Skeletal muscle tissue (tissue), 4 donors: ENCODE results near the gene RUNDC3A. TPM values are rescaled to one million over a fixed set of nuclear protein-coding genes. Genes with fewer than 3 reads are reported as not detected.

ENCODE experiments used
- H3K27ac ChIP-seq: one replicate; pipeline ENCODE4 v1.7.0; 2013; ENCODE audit warnings: mild to moderate bottlenecking, low read depth, low read length, inconsistent platforms
- H3K27me3 ChIP-seq, 3 donors: one replicate each; pipeline ENCODE4 v1.7.0; 2013; ENCODE audit warnings: low read length in 3 of 3; ENCODE audit not compliant: control insufficient read depth in 3 of 3, insufficient read depth in 3 of 3
- H3K36me3 ChIP-seq, 3 donors: one replicate each; pipeline ENCODE4 v1.7.0; 2013; ENCODE audit warnings: low read length in 3 of 3; ENCODE audit not compliant: control insufficient read depth in 3 of 3, insufficient read depth in 3 of 3
- H3K4me1 ChIP-seq, 3 donors: one replicate each; pipeline ENCODE4 v1.7.0; 2013; ENCODE audit warnings: low read length in 3 of 3, mild to moderate bottlenecking in 3 of 3; ENCODE audit not compliant: control insufficient read depth in 3 of 3, insufficient read depth in 3 of 3
- H3K4me3 ChIP-seq, 3 donors: one replicate each; pipeline ENCODE4 v1.7.0; 2013; ENCODE audit warnings: low read length in 3 of 3
- H3K9ac ChIP-seq, 3 donors: one replicate each; pipeline ENCODE4 v1.7.0; 2013; ENCODE audit warnings: low read length in 3 of 3, mild to moderate bottlenecking in 3 of 3, moderate library complexity in 2 of 3, low read depth in 1 of 3
- H3K9me3 ChIP-seq, 3 donors: one replicate each; pipeline ENCODE4 v1.7.0; 2013; ENCODE audit warnings: low read length in 3 of 3; ENCODE audit not compliant: control insufficient read depth in 3 of 3
- total RNA-seq: library from RNA; depleted of rRNA; stranded (reverse); fragments of >200 nt; gene quantifications from one replicate; pipeline ENCODE4 v1.2.3, GENCODE V29; 2014
- donor health status: Osteomylitis.

The RUNDC3A gene
- total RNA-seq, 1 donor from 2014 or later = 6.8 TPM

DNA sequence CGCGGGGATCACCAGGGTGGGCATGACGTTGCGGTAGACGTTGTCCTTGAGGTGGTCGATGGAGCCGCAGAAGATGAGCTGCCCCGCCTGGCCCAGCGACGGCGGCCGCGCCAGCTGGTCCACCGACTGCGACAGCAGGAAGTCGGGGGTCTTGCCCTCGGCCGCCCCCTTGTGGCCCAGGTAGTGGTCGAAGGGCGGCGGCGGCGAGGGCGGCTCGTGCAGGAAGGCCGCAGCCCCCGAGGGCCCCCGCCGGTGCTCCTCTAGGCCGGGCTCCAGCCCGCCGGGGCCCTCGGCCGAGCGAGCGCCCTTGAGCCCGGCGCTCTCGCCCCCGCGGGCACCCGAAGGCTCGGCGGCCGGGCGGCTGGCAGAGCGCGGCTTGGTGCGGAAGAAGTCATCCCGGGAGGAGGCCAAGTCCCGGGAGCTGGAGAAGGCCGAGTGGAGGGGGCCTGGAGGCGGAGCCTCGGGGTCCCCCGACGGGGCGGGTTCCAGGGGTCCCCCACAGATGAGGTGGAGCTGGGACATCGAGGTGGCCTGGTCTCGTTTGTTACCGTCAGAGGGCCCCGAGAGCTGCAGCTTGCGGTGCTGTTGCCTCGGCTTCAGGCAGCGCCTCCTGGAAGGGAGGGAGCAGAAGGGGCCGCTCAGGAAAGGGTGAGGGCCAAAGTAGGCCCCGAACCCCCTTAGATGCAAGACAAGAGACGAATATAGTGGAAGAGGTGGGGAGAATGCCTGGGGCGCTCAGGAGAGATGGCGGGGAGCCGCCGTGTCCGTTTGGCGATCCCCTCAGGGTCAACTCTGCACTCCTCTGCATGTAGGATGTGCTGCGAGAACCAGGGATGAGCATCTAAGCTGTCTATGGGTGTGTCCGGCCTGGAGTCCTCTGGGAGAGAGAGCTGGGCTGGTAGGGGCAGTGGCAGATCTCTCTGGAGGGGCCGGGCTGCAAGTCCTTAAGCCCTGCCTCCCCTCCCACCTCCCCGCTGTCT is 46.5 kb downstream of the RUNDC3A start:
- Histone ChIP-seq H3K9ac (no peak overlapping the region), H3K4me3 (no peak overlapping the region), H3K4me1 (no peaks in the 10 kb centered on the region), H3K27ac (no peak overlapping the region), H3K9me3 (no peaks in the 10 kb centered on the region), H3K27me3 (peaks cover 0 to 8% (median under 1%) of the 10 kb centered on the region in 3 donors), H3K36me3 (peaks cover 26 to 31% (median 26%) of the 10 kb centered on the region in 3 donors)

DNA sequence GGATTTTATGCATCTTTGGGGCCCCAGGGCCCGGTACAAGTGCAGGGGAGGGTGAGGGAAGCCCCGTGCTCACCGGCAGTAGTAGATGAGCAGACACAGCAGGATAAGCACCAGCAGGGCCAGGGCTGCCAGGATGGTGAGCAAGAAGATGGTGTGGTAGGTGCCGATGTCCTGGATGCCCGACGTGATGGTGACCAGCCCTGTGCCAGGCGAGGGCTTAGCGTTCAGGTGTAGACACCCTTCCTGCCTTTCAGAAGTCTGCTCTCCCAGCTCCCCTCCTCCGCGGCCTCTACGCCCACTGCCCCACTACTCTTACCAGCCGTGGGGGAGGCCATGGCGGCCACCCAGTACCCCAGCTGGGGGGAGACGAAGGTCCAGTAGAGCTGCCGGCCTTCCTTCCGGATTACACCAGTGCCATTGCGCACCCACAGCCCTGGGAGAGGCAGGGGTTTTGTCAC is 47.3 kb downstream of the RUNDC3A start:
- peaks cover 22 to 24% (median 22%) of the 10 kb centered on the region in 3 donors for H3K36me3 ChIP-seq
- H3K9ac ChIP-seq = no peak overlapping the region
- no peaks in the 10 kb centered on the region for H3K9me3 ChIP-seq
- H3K27ac ChIP-seq = no peak overlapping the region
- no peak overlapping the region for H3K4me3 ChIP-seq
- H3K4me1 ChIP-seq = no peaks in the 10 kb centered on the region
- peaks cover 0 to 10% (median 4%) of the 10 kb centered on the region in 3 donors for H3K27me3 ChIP-seq

DNA sequence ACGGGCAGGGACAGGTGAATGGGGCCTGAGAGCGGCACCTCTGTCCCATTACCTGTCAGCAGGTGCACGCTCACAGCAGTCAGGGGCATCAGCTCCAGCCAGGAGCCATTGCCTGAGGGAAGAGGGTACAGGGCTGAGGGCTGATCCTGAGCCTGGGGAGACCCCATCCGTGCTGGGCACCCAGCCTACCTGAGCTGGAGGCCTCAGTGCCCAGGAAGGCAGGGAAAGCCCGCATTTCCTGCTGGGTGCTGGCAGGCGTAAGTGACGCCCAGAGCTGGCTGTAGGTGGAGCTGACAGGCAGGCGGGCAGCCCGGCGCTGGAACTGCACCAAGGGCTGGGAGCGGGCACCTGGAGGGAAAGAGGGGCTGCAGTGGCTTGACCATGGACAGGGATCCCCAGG is 47.8 kb downstream of the RUNDC3A start:
- Histone ChIP-seq H3K27ac (no peak overlapping the region), H3K9ac (no peak overlapping the region), H3K4me1 (no peaks in the 10 kb centered on the region), H3K4me3 (no peak overlapping the region), H3K36me3 (peaks cover 16 to 19% (median 17%) of the 10 kb centered on the region in 3 donors), H3K9me3 (no peaks in the 10 kb centered on the region), H3K27me3 (peaks cover 0 to 14% (median 8%) of the 10 kb centered on the region in 3 donors)

DNA sequence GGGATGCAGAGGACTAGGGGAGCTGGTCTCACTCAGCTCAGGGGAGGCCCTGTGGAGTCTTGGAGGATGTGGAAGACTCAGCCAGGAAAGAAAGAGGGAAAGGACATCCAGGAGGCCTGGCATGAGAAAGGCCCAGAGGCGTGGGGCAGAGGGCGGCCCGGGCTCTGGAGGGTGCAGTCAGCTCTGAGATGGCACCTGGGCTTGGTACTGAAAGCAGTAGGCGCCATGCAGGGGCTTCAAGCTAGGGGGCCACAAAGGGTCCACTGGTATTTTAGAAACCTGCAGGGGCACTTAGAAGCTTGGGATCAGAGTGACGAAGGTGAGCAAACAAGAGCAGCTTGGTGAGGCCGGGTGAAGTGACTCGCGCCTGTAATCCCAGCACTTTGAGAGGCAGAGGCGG is 49.7 kb downstream of the RUNDC3A start:
- Histone ChIP-seq H3K36me3 (peaks cover 0 to under 1% (median 0%) of the 10 kb centered on the region in 3 donors), H3K4me1 (peaks cover 0 to 2% (median 0%) of the 10 kb centered on the region in 3 donors), H3K27me3 (peaks cover 0 to 18% (median 18%) of the 10 kb centered on the region in 3 donors), H3K4me3 (no peak overlapping the region), H3K9me3 (no peaks in the 10 kb centered on the region), H3K9ac (no peak overlapping the region), H3K27ac (no peak overlapping the region)

DNA sequence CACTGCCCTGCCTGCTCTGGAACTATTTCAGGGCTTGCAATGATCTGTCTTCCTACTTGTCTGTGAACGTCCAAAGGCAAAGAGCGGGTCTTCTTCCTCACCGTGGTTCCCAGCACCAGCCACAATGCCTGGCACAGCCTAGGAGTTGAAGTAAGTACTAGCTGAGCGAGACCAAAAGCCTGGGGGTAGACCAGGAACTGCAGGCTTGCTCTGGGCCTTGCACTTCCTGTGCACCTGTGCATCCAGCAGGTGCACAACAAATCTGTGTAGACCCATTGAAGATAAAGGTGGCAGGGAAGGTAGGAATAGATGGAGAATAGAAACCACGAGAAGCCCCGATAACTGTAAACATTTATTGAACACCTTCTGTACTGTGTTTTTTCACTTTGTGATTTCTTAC is 50.6 kb downstream of the RUNDC3A start:
- Histone ChIP-seq H3K27me3 (peaks cover 0 to 19% (median 18%) of the 10 kb centered on the region in 3 donors), H3K9ac (no peak overlapping the region), H3K36me3 (no peaks in the 10 kb centered on the region), H3K9me3 (no peaks in the 10 kb centered on the region), H3K4me3 (no peak overlapping the region), H3K4me1 (peaks cover 0 to 4% (median 0%) of the 10 kb centered on the region in 3 donors), H3K27ac (no peak overlapping the region)

DNA sequence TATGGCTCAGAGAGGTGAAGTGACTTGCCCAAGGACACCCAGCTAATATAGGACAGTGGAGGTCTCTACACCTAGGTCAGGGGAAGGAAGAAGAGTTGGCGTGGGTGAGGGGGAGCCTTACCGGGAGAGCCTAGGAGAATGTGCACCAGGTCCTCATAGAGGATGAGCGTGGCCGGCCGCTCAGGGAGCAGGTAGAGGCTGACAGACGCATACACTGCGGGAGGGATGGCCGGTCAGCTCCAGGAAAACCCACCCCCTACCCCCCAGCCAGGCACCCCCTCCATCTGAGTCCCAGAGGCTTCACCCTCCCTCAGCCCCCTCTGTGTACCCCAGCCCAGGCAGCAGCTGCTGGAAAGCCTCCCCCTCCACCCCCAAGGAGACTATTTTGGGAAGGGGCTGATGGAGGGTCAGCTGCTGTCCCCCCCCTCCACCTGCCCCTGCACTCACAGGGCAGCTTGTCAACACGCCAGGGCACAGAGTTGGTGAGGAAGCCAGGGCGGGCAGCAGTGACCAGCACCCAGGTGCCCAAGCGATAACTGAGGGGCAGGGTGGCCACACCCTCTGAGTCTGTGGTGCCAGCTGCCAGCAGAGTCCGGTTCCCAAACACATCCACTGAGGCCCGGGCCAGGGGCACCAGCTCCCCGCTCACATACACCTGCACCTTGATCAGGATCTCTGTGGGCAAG is 51.2 kb downstream of the RUNDC3A start:
- peaks cover 0 to 20% (median 18%) of the 10 kb centered on the region in 3 donors for H3K27me3 ChIP-seq
- H3K4me3 ChIP-seq = no peak overlapping the region
- no peak overlapping the region for H3K27ac ChIP-seq
- no peaks in the 10 kb centered on the region for H3K9me3 ChIP-seq
- no peak overlapping the region for H3K9ac ChIP-seq
- peaks cover 0 to 5% (median 0%) of the 10 kb centered on the region in 3 donors for H3K4me1 ChIP-seq
- H3K36me3 ChIP-seq = no peaks in the 10 kb centered on the region

DNA sequence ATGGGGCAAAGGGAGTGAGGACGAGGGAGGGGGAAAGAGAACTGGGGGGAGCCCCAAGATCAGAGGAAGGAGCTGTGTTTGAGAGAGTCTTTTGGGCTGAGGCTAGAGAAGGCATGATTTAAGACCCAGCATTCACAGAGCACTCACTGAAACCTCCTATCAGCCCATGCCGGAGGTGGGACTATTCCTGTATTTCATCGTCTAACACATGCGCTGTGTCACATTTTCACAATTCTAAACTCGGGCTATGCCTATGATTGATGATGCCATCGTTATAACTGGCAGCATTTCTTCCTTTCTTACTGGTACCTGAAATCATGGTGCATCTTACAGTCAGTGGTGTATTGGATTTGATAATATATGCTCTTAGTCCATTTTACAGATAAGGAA is 51.7 kb downstream of the RUNDC3A start:
- Histone ChIP-seq H3K4me1 (peaks cover 0 to 5% (median 0%) of the 10 kb centered on the region in 3 donors), H3K27me3 (peaks cover 0 to 21% (median 18%) of the 10 kb centered on the region in 3 donors), H3K9ac (no peak overlapping the region), H3K36me3 (no peaks in the 10 kb centered on the region), H3K9me3 (no peaks in the 10 kb centered on the region), H3K27ac (no peak overlapping the region), H3K4me3 (no peak overlapping the region)

DNA sequence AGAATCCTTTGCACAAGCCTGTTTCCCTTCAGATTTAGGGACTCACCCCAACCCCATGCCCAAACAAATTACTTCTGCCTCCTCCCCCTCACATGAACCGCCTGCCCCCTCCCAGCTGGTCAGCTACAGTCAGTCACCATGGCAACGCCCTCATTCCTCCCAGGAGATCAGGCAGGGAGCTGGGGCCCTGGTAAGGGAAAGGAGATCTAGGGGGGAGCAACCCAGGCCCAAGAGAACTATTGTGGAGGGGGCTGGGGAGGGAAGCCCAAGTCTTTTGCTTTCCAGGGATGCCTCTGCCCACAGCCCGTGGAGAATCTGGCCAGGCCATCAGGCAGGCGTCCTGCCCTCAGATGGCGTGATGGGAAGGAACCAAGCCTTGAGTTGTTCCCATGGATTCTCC is 52.4 kb downstream of the RUNDC3A start:
- Histone ChIP-seq H3K27me3 (peaks cover 0 to 20% (median 18%) of the 10 kb centered on the region in 3 donors), H3K9me3 (no peaks in the 10 kb centered on the region), H3K27ac (no peak overlapping the region), H3K36me3 (no peaks in the 10 kb centered on the region), H3K4me1 (peaks cover 0 to 5% (median 0%) of the 10 kb centered on the region in 3 donors), H3K4me3 (no peak overlapping the region), H3K9ac (no peak overlapping the region)

DNA sequence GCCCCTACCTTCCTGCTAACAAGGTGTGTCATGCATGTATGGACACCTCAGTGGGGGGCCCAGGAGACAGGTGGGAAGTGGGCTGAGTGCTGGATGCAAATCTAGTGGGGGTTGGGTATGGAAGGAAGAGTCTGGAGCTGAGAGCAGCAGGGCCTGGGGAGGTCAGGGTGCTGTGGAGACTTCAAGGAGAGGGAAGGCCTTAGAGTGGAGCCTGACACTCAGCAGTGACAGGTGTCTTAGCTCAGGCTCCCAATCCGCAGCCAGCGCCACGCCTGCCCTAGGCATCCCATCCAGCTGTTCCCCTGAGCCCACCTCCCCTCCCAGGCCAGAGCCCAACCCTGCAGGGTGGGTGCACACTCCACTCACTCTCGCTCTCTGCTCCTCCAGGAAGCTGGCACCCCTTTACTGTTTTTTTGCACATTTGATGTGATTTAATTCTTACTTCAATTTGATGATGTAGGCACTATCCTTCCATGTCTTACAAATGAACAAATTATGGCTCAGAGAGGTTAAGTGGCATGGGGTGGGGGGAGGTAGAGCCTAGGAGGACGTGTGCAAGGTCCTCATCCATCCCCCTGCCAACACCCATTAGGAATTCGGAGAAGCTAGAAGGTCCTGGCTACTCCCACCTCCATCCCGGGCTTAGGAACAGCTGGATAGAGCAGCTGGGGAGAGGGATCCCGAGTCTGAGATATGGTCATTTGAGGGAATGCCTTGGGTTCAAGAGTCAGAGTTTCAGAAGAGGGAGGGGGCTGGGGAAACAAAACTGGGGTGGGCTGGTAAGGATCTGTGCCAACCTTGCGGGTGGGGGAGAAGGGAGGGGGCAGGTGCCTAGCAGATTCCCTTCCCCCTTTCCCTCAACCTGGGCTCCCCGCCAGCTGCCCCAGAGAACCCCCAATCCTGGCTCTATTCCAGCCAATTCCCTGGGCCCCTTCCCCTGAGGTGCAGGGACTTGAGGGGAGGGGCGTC is 53.2 kb downstream of the RUNDC3A start:
- Histone ChIP-seq H3K4me1 (peaks cover 0 to 5% (median 0%) of the 10 kb centered on the region in 3 donors), H3K36me3 (no peaks in the 10 kb centered on the region), H3K27ac (no peak overlapping the region), H3K9me3 (no peaks in the 10 kb centered on the region), H3K4me3 (no peak overlapping the region), H3K27me3 (peaks cover 4 to 23% (median 18%) of the 10 kb centered on the region in 3 donors), H3K9ac (no peak overlapping the region)
